OCI-LY7 (cell line): ENCODE measurements around the gene LUZP1. TPM values are rescaled to one million over a fixed set of nuclear protein-coding genes. Genes with fewer than 3 reads are reported as not detected.

Source experiments
- BruUV-seq: library from RNA; stranded (reverse); fragments of 400-500 nt; replicated peaks from 2 replicates; lab custom pipeline; 2021; lab: Mats Ljungman, UMichigan
- CTCF ChIA-PET: fragments of 300-600 bp; sonication (Branson Sonifier 250); formaldehyde crosslinking; loops from one replicate; lab custom pipeline; 2022; ENCODE audit warnings: antibody characterized with exemption; ENCODE audit not compliant: unreplicated experiment; lab: Charles Lee
- POLR2A ChIA-PET: fragments of 300-600 bp; sonication (Branson Sonifier 250); formaldehyde crosslinking; loops from one replicate; lab custom pipeline; 2022; ENCODE audit warnings: antibody characterized with exemption; lab: Charles Lee
- DNase-seq: peaks from one replicate; pipeline ENCODE4 v3.0.0-alpha.2; 2015; ENCODE audit warnings: low spot score
- H2AFZ ChIP-seq: fragments of 200-600 bp; sonication (generic), shearing (Covaris generic); 2 replicates; pipeline ENCODE4 v1.6.1; 2014; ENCODE audit warnings: mild to moderate bottlenecking, antibody characterized with exemption, low read length, moderate library complexity
- H3K27ac ChIP-seq: fragments of 200-600 bp; sonication (generic); 2 replicates; pipeline ENCODE4 v1.5.1; 2014; ENCODE audit warnings: mixed run types, low read depth, mild to moderate bottlenecking, moderate library complexity, low read length, inconsistent platforms; ENCODE audit not compliant: poor library complexity, severe bottlenecking
- H3K36me3 ChIP-seq: fragments of 200-600 bp; sonication (generic); 2 replicates; pipeline ENCODE4 v1.6.1; 2014; ENCODE audit warnings: mild to moderate bottlenecking, antibody characterized with exemption, low read length, moderate library complexity, mixed read lengths; ENCODE audit not compliant: insufficient read depth
- H3K4me1 ChIP-seq: fragments of 200-600 bp; sonication (generic); 2 replicates; pipeline ENCODE4 v1.5.1; 2014; ENCODE audit warnings: mild to moderate bottlenecking, low read length; ENCODE audit not compliant: insufficient read depth, poor library complexity, severe bottlenecking
- H3K4me2 ChIP-seq: fragments of 200-600 bp; sonication (generic); 2 replicates; pipeline ENCODE4 v1.6.1; 2014; ENCODE audit warnings: mild to moderate bottlenecking, low read length
- H3K4me3 ChIP-seq: fragments of 200-600 bp; sonication (generic); 2 replicates; pipeline ENCODE4 v1.5.1; 2014; ENCODE audit warnings: mild to moderate bottlenecking, low read depth, low read length; ENCODE audit not compliant: poor library complexity, severe bottlenecking
- H3K79me2 ChIP-seq: fragments of 200-600 bp; sonication (generic); 2 replicates; pipeline ENCODE4 v1.6.1; 2016; ENCODE audit warnings: low read depth, mild to moderate bottlenecking, low read length, moderate library complexity, mixed read lengths; ENCODE audit not compliant: insufficient read depth
- H3K9me2 ChIP-seq: fragments of 200-600 bp; sonication (generic); 2 replicates; pipeline ENCODE4 v1.6.1; 2016; ENCODE audit warnings: mild to moderate bottlenecking, low read length, mixed read lengths; ENCODE audit not compliant: insufficient read depth
- H3K9me3 ChIP-seq: fragments of 200-600 bp; sonication (generic); 2 replicates; pipeline ENCODE4 v1.6.1; 2014; ENCODE audit warnings: mild to moderate bottlenecking, mixed run types, low read length, mixed read lengths
- H4K20me1 ChIP-seq: fragments of 200-600 bp; sonication (generic); 2 replicates; pipeline ENCODE4 v1.6.1; 2014; ENCODE audit warnings: mild to moderate bottlenecking, antibody characterized with exemption, low read length, moderate library complexity, mixed read lengths; ENCODE audit not compliant: insufficient read depth
- EZH2phosphoT487 ChIP-seq: fragments of 200-600 bp; sonication (generic); IDR thresholded peaks from 2 replicates; pipeline ENCODE4 v1.6.1; 2018; ENCODE audit warnings: low read depth, borderline replicate concordance, mild to moderate bottlenecking, mixed run types, antibody characterized with exemption, low read length, moderate library complexity, mixed read lengths
- intact Hi-C: fragments of 100-400 bp; cut with micrococcal nuclease; formaldehyde crosslinking; loops from one replicate; pipeline ENCODE4 v1.10.0; 2022; ENCODE audit not compliant: unreplicated experiment
- microRNA-seq: library from miRNA; unstranded; fragments of <30 nt; microRNA quantifications from one replicate; pipeline ENCODE4 v1.2.0, GENCODE V29; 2022; ENCODE audit warnings: borderline replicate concordance
- small RNA-seq: library from RNA; depleted of rRNA; stranded (forward); fragments of <200 nt; gene quantifications from one replicate; pipeline ENCODE3, GENCODE V24; 2014
- total RNA-seq, 2 experiments: library from RNA; depleted of rRNA in 1 of 2; stranded (reverse); fragments of >200 nt in 1 of 2; shearing (Covaris generic) in 1 of 2; gene quantifications; 2 replicates each; pipeline ENCODE4 v1.2.3, GENCODE V29; 2014 to 2022
- TF ChIP-seq, protein P1 (sequence below): fragments of 200-600 bp; sonication (generic); conservative IDR thresholded peaks from 2 replicates; pipeline ENCODE4 v1.5.1; 2014; ENCODE audit warnings: mild to moderate bottlenecking, antibody characterized with exemption, low read length, moderate library complexity, mixed read lengths

LUZP1 gene
- total RNA-seq, 2 experiments from 2014 or later = 7.6 to 13.6 TPM

DNA sequence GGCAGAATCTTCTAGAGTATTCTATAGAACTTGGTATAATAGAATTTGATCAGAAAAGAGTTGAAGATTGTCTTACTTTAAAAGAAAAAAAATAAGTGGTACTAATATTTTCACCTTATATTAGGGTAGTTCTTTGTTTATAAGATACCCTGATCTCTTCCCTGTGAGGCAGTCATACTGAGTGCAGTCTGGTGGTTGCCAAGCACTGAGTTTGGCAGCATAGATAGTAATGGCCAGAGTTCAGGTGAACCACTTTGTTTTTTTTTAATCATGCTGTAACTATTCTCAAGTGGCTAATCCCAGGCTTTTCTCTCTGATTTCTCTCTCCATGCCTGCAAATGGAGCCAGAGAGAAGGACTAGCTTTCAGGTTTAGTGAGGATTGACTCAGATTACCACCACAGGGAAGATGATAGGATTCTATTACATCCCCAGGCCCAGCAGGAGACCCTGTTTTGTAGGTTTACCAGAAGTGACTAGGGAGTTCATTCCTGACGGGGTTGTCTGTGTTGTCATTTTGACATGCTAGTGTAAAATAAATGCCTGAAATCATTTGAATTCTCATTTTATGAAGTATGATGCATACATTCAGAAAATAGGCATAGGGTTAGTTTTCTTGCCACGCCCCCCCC is 132.7 kb downstream of the LUZP1 start:
- Histone ChIP-seq H3K9me3 (no peaks in the 10 kb centered on the region), H4K20me1 (peaks cover 4% of the 10 kb centered on the region), H2AFZ (no peak overlapping the region), H3K27ac (no peak overlapping the region), H3K36me3 (peaks cover 22% of the 10 kb centered on the region), H3K4me2 (no peak overlapping the region), H3K79me2 (peaks cover 74% of the 10 kb centered on the region; the same call in 1 of the 2 replicates), H3K4me1 (peaks cover 4% of the 10 kb centered on the region), H3K4me3 (no peak overlapping the region), H3K9me2 (no peaks in the 10 kb centered on the region)
- BruUV-seq = no TSS peak
- intact Hi-C loops = no loop called here
- TF ChIP-seq EZH2phosphoT487 = no peak
- TF ChIP-seq, protein P1, sequence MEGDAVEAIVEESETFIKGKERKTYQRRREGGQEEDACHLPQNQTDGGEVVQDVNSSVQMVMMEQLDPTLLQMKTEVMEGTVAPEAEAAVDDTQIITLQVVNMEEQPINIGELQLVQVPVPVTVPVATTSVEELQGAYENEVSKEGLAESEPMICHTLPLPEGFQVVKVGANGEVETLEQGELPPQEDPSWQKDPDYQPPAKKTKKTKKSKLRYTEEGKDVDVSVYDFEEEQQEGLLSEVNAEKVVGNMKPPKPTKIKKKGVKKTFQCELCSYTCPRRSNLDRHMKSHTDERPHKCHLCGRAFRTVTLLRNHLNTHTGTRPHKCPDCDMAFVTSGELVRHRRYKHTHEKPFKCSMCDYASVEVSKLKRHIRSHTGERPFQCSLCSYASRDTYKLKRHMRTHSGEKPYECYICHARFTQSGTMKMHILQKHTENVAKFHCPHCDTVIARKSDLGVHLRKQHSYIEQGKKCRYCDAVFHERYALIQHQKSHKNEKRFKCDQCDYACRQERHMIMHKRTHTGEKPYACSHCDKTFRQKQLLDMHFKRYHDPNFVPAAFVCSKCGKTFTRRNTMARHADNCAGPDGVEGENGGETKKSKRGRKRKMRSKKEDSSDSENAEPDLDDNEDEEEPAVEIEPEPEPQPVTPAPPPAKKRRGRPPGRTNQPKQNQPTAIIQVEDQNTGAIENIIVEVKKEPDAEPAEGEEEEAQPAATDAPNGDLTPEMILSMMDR = no peak
- ChIA-PET CTCF (no interaction called here), POLR2A (interaction anchor here (0.6 to 0.7 kb wide), 2 partner anchors 23 to 67 kb away, joined by 3 read pairs; no protein-coding TSS in a partner anchor)
- no peak for DNase-seq

Small RNA genes within 50 kb of the gene (microRNA-seq; reads per million reads assigned to microRNA genes)
- gene MIR3115 (not detected), gene MIR4419A (not detected)

Small RNA genes within 50 kb of the gene (small RNA-seq; reads per million reads assigned to genes)
- gene MIR3115 (not detected), gene MIR4419A (not detected), gene RNU6-135P (not detected), gene RNU6-514P (not detected)

Other genes with a start within 250 kb of the LUZP1 start
- not detected in 2 replicates for gene LACTBL1, start 196.0 kb downstream of the LUZP1 start, total RNA-seq (2014; rRNA removed; shearing (Covaris generic))
- not detected in 2 replicates for gene LACTBL1, start 196.0 kb downstream of the LUZP1 start, total RNA-seq (2022)
- 0.60 TPM in 1 of 2 replicates, not detected in the other for gene TEX46, start 153.0 kb downstream of the LUZP1 start, total RNA-seq (2014; rRNA removed; shearing (Covaris generic))
- not detected in 2 replicates for gene TEX46, start 153.0 kb downstream of the LUZP1 start, total RNA-seq (2022)
- 95.5 and 107 TPM in 2 replicates for gene KDM1A, start 149.4 kb downstream of the LUZP1 start, total RNA-seq (2014; rRNA removed; shearing (Covaris generic))
- gene KDM1A, start 149.4 kb downstream of the LUZP1 start, total RNA-seq (2022) = 88.8 and 99.1 TPM in 2 replicates
- not detected in 2 replicates for gene HTR1D, start 48.6 kb upstream of the LUZP1 start, total RNA-seq (2014; rRNA removed; shearing (Covaris generic))
- not detected in 2 replicates for gene HTR1D, start 48.6 kb upstream of the LUZP1 start, total RNA-seq (2022)
- 193 and 260 TPM in 2 replicates for gene HNRNPR, start 175.4 kb upstream of the LUZP1 start, total RNA-seq (2014; rRNA removed; shearing (Covaris generic))
- 282 and 298 TPM in 2 replicates for gene HNRNPR, start 175.4 kb upstream of the LUZP1 start, total RNA-seq (2022)
- 4.7 and 5.0 TPM in 2 replicates for gene ZNF436, start 201.0 kb upstream of the LUZP1 start, total RNA-seq (2014; rRNA removed; shearing (Covaris generic))
- gene ZNF436, start 201.0 kb upstream of the LUZP1 start, total RNA-seq (2022) = 6.4 and 7.6 TPM in 2 replicates